ENCODE data around the gene CUX1. TPM values are rescaled to one million over a fixed set of nuclear protein-coding genes. Genes with fewer than 3 reads are reported as not detected.
A peak's percentile ranks its signal among the peaks of the same experiment; 100 is the strongest.

CUX1 gene
- total and polyA plus RNA-seq, 7 experiments from 2014 or later: 10.1 to 81.6 (median 42.5) TPM

GRCh38 chr7:101922631-101923601, 105.5 kb downstream of the CUX1 start:
- Histone ChIP-seq H3K27me3 (ENCODE audit: control insufficient read depth in 2 of 2, insufficient read depth in 2 of 2, low read length in 2 of 2) (no peaks in the 10 kb centered on the region), H3K36me3 (ENCODE audit: control insufficient read depth in 2 of 3, insufficient read depth in 3 of 3, low read length in 3 of 3) (peaks cover 0 to 8% (median 0%) of the 10 kb centered on the region in 3 experiments), H3K27ac (ENCODE audit: low read depth, low read length) (no peak overlapping the region), H3K4me1 (ENCODE audit: control insufficient read depth in 2 of 2, insufficient read depth in 2 of 2, low read length in 2 of 2) (no peaks in the 10 kb centered on the region), H3K9me3 (ENCODE audit: control insufficient read depth in 2 of 3, low read length in 3 of 3) (no peaks in the 10 kb centered on the region), H3K4me3 (ENCODE audit: low read length) (no peak overlapping the region)
- intact Hi-C loops (cut with micrococcal nuclease): no loop called here
- Mint-ChIP-seq H3K27ac (peak overlapping the region in 1 of 9 donors; percentile 33), H3K4me1 (peaks cover 4 to 15% (median 11%) of the 10 kb centered on the region in 7 donors), H3K4me3 (no peak overlapping the region), H3K27me3 (no peaks in the 10 kb centered on the region), H3K36me3 (peaks cover 3 to 32% (median 12%) of the 10 kb centered on the region in 5 donors), H3K9me3 (peaks cover 0 to 2% (median 0%) of the 10 kb centered on the region in 11 donors)
- ATAC-seq: no peak
- CTCF ChIA-PET: no interaction called here
- no peak for DNase-seq
- POLR2A ChIA-PET: interaction anchor here (0.7 kb wide), 1 partner anchor 910 kb away, joined by 3 read pairs; no protein-coding TSS in a partner anchor

- Mint-ChIP-seq H3K27ac (peak overlapping the region in 1 of 9 donors; percentile 33), H3K4me3 (no peak overlapping the region), H3K36me3 (peaks cover 3 to 26% (median 12%) of the 10 kb centered on the region in 5 donors), H3K4me1 (peaks cover 4 to 15% (median 11%) of the 10 kb centered on the region in 7 donors), H3K27me3 (no peaks in the 10 kb centered on the region), H3K9me3 (peaks cover 0 to 2% (median 0%) of the 10 kb centered on the region in 11 donors)
- ATAC-seq (no peak), DNase-seq (no peak)
- POLR2A ChIA-PET: interaction anchor here (0.7 kb wide), 1 partner anchor 910 kb away, joined by 3 read pairs; no protein-coding TSS in a partner anchor
- peaks cover 0 to 1% (median 0%) of the 10 kb centered on the region in 3 experiments for H3K36me3 ChIP-seq (ENCODE audit: control insufficient read depth in 2 of 3, insufficient read depth in 3 of 3, low read length in 3 of 3)
- H3K9me3 ChIP-seq (ENCODE audit: control insufficient read depth in 2 of 3, low read length in 3 of 3): no peaks in the 10 kb centered on the region
- intact Hi-C loops (cut with micrococcal nuclease): no loop called here
- no peaks in the 10 kb centered on the region for H3K4me1 ChIP-seq (ENCODE audit: control insufficient read depth in 2 of 2, insufficient read depth in 2 of 2, low read length in 2 of 2)
- CTCF ChIA-PET: no interaction called here
- no peaks in the 10 kb centered on the region for H3K27me3 ChIP-seq (ENCODE audit: control insufficient read depth in 2 of 2, insufficient read depth in 2 of 2, low read length in 2 of 2)
- no peak overlapping the region for H3K4me3 ChIP-seq (ENCODE audit: low read length)
- H3K27ac ChIP-seq (ENCODE audit: low read depth, low read length): no peak overlapping the region
Observed at GRCh38 chr7:101923602-101923985, 106.2 kb downstream of the CUX1 start.

- ChIA-PET POLR2A (interaction anchor here (0.6 kb wide), 1 partner anchor 338 kb away, joined by 3 read pairs; no protein-coding TSS in a partner anchor), CTCF (no interaction called here)
- Histone ChIP-seq H3K27ac (ENCODE audit: low read depth, low read length) (no peak overlapping the region), H3K27me3 (ENCODE audit: control insufficient read depth in 2 of 2, insufficient read depth in 2 of 2, low read length in 2 of 2) (no peaks in the 10 kb centered on the region), H3K9me3 (ENCODE audit: control insufficient read depth in 2 of 3, low read length in 3 of 3) (no peaks in the 10 kb centered on the region), H3K4me3 (ENCODE audit: low read length) (no peak overlapping the region), H3K4me1 (ENCODE audit: control insufficient read depth in 2 of 2, insufficient read depth in 2 of 2, low read length in 2 of 2) (no peaks in the 10 kb centered on the region), H3K36me3 (ENCODE audit: control insufficient read depth in 2 of 3, insufficient read depth in 3 of 3, low read length in 3 of 3) (no peaks in the 10 kb centered on the region)
- H3K27me3 Mint-ChIP-seq: no peaks in the 10 kb centered on the region
- peaks cover 0 to 2% (median 0%) of the 10 kb centered on the region in 11 donors for H3K9me3 Mint-ChIP-seq
- DNase-seq (no peak), ATAC-seq (no peak)
- H3K4me1 Mint-ChIP-seq: peaks cover 4 to 15% (median 11%) of the 10 kb centered on the region in 7 donors
- no peak overlapping the region for H3K27ac Mint-ChIP-seq
- no peak overlapping the region for H3K4me3 Mint-ChIP-seq
- H3K36me3 Mint-ChIP-seq: peaks cover 4 to 22% (median 12%) of the 10 kb centered on the region in 5 donors
- intact Hi-C loops (cut with micrococcal nuclease): no loop called here
Observed at GRCh38 chr7:101924171-101924570, 106.7 kb downstream of the CUX1 start.

GRCh38 chr7:101926265-101926664, 108.8 kb downstream of the CUX1 start:
- Mint-ChIP-seq H3K9me3 (peaks cover 0 to 10% (median 0%) of the 10 kb centered on the region in 11 donors), H3K27me3 (no peaks in the 10 kb centered on the region), H3K27ac (no peak overlapping the region), H3K36me3 (peaks cover 8 to 29% (median 10%) of the 10 kb centered on the region in 5 donors), H3K4me1 (peaks cover 4 to 17% (median 12%) of the 10 kb centered on the region in 7 donors), H3K4me3 (no peak overlapping the region)
- intact Hi-C loops (cut with micrococcal nuclease): no loop called here
- Histone ChIP-seq H3K27me3 (ENCODE audit: control insufficient read depth in 2 of 2, insufficient read depth in 2 of 2, low read length in 2 of 2) (no peaks in the 10 kb centered on the region), H3K4me1 (ENCODE audit: control insufficient read depth in 2 of 2, insufficient read depth in 2 of 2, low read length in 2 of 2) (no peaks in the 10 kb centered on the region), H3K4me3 (ENCODE audit: low read length) (no peak overlapping the region), H3K27ac (ENCODE audit: low read depth, low read length) (no peak overlapping the region), H3K9me3 (ENCODE audit: control insufficient read depth in 2 of 3, low read length in 3 of 3) (no peaks in the 10 kb centered on the region), H3K36me3 (ENCODE audit: control insufficient read depth in 2 of 3, insufficient read depth in 3 of 3, low read length in 3 of 3) (no peaks in the 10 kb centered on the region)
- DNase-seq (no peak), ATAC-seq (no peak)
- POLR2A ChIA-PET: no interaction called here
- CTCF ChIA-PET: no interaction called here

GRCh38 chr7:101927389-101927788, 110.0 kb downstream of the CUX1 start:
- Histone ChIP-seq H3K36me3 (ENCODE audit: control insufficient read depth in 2 of 3, insufficient read depth in 3 of 3, low read length in 3 of 3) (peaks cover 0 to 5% (median 0%) of the 10 kb centered on the region in 3 experiments), H3K27ac (ENCODE audit: low read depth, low read length) (no peak overlapping the region), H3K27me3 (ENCODE audit: control insufficient read depth in 2 of 2, insufficient read depth in 2 of 2, low read length in 2 of 2) (no peaks in the 10 kb centered on the region), H3K9me3 (ENCODE audit: control insufficient read depth in 2 of 3, low read length in 3 of 3) (no peaks in the 10 kb centered on the region), H3K4me1 (ENCODE audit: control insufficient read depth in 2 of 2, insufficient read depth in 2 of 2, low read length in 2 of 2) (no peaks in the 10 kb centered on the region), H3K4me3 (ENCODE audit: low read length) (no peak overlapping the region)
- H3K9me3 Mint-ChIP-seq: peaks cover 0 to 10% (median 0%) of the 10 kb centered on the region in 11 donors
- intact Hi-C loops (cut with micrococcal nuclease): no loop called here
- no peak overlapping the region for H3K27ac Mint-ChIP-seq
- H3K36me3 Mint-ChIP-seq: peaks cover 8 to 30% (median 10%) of the 10 kb centered on the region in 5 donors
- ATAC-seq: no peak
- ChIA-PET POLR2A (no interaction called here), CTCF (interaction anchor here (0.7 kb wide), 1 partner anchor 50 kb away, joined by 3 read pairs; no protein-coding TSS in a partner anchor)
- DNase-seq: no peak
- H3K4me1 Mint-ChIP-seq: peaks cover 4 to 18% (median 13%) of the 10 kb centered on the region in 7 donors
- H3K27me3 Mint-ChIP-seq: no peaks in the 10 kb centered on the region
- H3K4me3 Mint-ChIP-seq: no peak overlapping the region

- Mint-ChIP-seq H3K4me3 (no peak overlapping the region), H3K27ac (no peak overlapping the region), H3K27me3 (no peaks in the 10 kb centered on the region), H3K36me3 (peaks cover 8 to 30% (median 10%) of the 10 kb centered on the region in 5 donors), H3K9me3 (peaks cover 0 to 10% (median 0%) of the 10 kb centered on the region in 11 donors), H3K4me1 (peaks cover 5 to 20% (median 12%) of the 10 kb centered on the region in 7 donors)
- ChIA-PET CTCF (interaction anchor here (0.7 kb wide), 1 partner anchor 50 kb away, joined by 3 read pairs; no protein-coding TSS in a partner anchor), POLR2A (no interaction called here)
- Histone ChIP-seq H3K4me1 (ENCODE audit: control insufficient read depth in 2 of 2, insufficient read depth in 2 of 2, low read length in 2 of 2) (no peaks in the 10 kb centered on the region), H3K36me3 (ENCODE audit: control insufficient read depth in 2 of 3, insufficient read depth in 3 of 3, low read length in 3 of 3) (peaks cover 0 to 5% (median 0%) of the 10 kb centered on the region in 3 experiments), H3K9me3 (ENCODE audit: control insufficient read depth in 2 of 3, low read length in 3 of 3) (no peaks in the 10 kb centered on the region), H3K27me3 (ENCODE audit: control insufficient read depth in 2 of 2, insufficient read depth in 2 of 2, low read length in 2 of 2) (no peaks in the 10 kb centered on the region), H3K27ac (ENCODE audit: low read depth, low read length) (no peak overlapping the region), H3K4me3 (ENCODE audit: low read length) (no peak overlapping the region)
- DNase-seq (no peak), ATAC-seq (no peak)
- intact Hi-C loops (cut with micrococcal nuclease): no loop called here
Observed at GRCh38 chr7:101927802-101928201, 110.4 kb downstream of the CUX1 start.
